DMS79 (cell line): Measurements from ENCODE around the gene RGS9BP.
"Not testable (repeated sequence)": the region's sequence is repeated elsewhere in the genome, so short reads cannot be mapped to it uniquely, and the experiment has no call there.

ENCODE experiments used
- DNase-seq: peaks from one replicate; lab custom pipeline; 2025; lab: John Stamatoyannopoulos, UW

Gene RGS9BP

GRCh38 chr19:32695506-32695905 lies 19.9 kb downstream of the RGS9BP start:
- DNase-seq = not testable (repeated sequence)

DNA sequence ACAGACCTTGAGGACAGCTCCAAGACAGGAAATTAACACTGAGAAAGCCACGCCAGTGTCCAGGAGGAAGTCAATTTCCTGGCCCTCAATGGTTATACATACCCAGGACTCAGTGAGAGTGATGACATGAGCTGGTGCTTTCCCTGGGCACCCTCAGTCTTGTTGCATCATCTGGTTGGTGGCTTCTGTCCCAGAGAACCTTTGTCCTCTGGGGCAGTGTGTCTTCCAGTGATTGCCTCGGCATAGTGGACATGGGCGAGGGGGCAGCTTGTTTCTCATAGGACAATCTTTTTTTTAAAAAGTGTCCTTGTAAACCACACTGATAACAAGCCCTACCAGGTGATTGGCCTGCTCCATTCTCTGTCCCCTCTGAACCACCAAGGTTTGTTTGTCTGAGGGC lies 21.1 kb downstream of the RGS9BP start:
- not testable (repeated sequence) for DNase-seq

DNA sequence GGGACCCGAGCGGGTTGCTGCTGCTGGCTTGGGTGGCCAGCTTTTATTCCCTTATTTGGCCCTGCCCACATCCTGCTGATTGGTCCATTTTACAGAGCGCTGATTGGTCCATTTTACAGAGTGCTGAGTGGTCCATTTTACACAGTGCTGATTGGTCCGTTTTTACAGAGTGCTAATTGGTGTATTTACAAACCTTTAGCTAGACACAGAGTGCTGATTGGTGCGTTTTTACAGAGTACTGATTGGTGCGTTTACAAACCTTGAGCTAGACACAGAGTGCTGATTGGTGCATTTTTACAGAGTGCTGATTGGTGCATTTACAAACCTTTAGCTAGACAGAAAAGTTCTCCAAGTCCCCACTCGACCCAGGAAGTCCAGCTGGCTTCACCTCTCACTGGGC lies 24.5 kb downstream of the RGS9BP start:
- DNase-seq = not testable (repeated sequence)

GRCh38 chr19:32702010-32702409 lies 26.4 kb downstream of the RGS9BP start:
- no peak for DNase-seq

GRCh38 chr19:32704006-32704405 lies 28.4 kb downstream of the RGS9BP start:
- not testable (repeated sequence) for DNase-seq

DNA sequence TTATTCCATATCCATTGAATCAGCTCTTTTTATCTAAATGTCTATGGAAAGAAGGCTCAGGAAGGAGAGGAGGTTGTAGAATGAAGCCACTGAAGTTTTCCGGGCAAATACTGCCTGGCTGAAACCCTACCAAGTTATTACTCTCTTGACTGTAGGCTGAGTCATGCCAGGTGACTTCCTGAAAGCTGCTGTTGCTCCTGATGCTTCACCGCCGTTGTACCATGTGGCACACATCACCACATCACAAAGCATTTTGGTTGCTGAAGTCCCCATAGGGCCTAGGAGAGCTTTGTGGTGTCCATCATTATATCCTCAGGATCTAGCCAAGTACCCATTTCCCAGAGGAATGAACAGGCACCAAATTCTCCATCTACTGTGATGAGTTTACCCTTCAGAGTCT lies 32.8 kb downstream of the RGS9BP start:
- DNase-seq = no peak

DNA sequence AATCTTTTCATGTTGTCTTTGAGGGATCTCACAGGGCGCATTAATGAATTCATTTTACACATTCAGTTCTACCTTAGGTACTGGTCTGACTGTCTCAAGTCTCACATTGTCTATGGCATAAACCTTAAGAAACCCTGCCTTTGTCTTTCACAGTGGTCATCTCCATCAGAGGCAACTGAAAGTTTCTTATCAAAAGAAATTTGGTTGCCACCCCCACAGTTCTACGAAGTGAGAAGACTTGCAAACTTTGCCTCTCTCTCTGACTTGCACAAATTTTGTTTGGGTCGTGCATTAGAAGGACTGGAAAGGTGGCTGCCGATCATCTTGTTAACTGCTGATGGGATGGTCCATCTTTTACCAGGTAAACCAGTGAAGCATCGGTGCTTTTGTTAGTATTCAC lies 33.4 kb downstream of the RGS9BP start:
- DNase-seq = no peak

- DNase-seq = no peak
Observed at GRCh38 chr19:32711747-32712146, 36.1 kb downstream of the RGS9BP start.

- not testable (repeated sequence) for DNase-seq
Observed at GRCh38 chr19:32716203-32716602, 40.6 kb downstream of the RGS9BP start.

- no peak for DNase-seq
Observed at GRCh38 chr19:32717496-32717895, 41.8 kb downstream of the RGS9BP start.

GRCh38 chr19:32718286-32718685 lies 42.6 kb downstream of the RGS9BP start:
- no peak for DNase-seq

GRCh38 chr19:32719611-32720059 lies 44.0 kb downstream of the RGS9BP start, which contains the start of gene TDRD12:
Gene TDRD12 (plus strand): TSS chr19:32719767. CDS start chr19:32720073, 306 bp downstream.
- no peak for DNase-seq

DNA sequence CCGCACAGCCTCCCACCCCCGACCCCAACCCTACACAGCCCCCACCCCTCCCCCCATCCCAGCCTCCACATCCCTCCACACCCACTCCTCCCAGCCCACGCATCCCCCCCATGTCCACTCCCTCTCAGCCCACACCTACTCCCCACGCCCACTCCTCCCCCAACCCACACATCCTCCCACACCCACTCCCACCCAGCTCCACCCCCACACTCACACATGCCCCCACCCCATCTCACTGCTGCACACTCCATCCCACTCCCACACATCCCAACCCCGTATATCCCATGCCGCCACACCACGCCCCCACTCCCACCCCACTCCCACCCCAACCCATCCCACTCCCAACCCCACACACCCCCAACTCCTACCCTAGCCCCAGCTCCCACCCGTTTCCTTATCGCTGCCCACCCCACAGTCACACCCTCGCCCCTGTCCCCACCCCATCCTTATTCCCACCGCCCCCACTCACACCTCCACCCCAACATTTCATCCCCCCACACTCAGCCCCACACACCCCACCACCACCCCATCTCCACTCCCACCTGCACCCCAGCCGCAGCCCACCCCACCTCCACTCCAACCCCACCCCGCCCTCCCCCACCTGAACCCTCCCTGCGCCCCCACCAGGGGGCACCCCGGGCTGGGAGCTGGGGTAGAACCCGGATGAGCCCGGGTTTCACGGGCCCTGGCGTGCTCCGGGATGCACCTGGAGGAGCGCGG lies 44.7 kb downstream of the RGS9BP start:
- no peak for DNase-seq

GRCh38 chr19:32720936-32721250 lies 45.2 kb downstream of the RGS9BP start:
- no peak for DNase-seq
